Mucosa of rectum (tissue), 2 donors: ENCODE data around the gene HGFAC.

Experiments used
- H3K27ac ChIP-seq, 2 donors: one replicate each; pipeline ENCODE4 v1.7.0; 2013; ENCODE audit warnings: inconsistent platforms in 2 of 2, low read depth in 2 of 2, low read length in 2 of 2
- H3K27me3 ChIP-seq, 2 donors: one replicate each; pipeline ENCODE4 v1.7.0; 2013; ENCODE audit warnings: low read length in 2 of 2; ENCODE audit not compliant: control insufficient read depth in 2 of 2, insufficient read depth in 2 of 2
- H3K36me3 ChIP-seq, 2 donors: one replicate each; pipeline ENCODE4 v1.7.0; 2013; ENCODE audit warnings: low read length in 2 of 2; ENCODE audit not compliant: control insufficient read depth in 2 of 2, insufficient read depth in 2 of 2
- H3K4me1 ChIP-seq, 2 donors: one replicate each; pipeline ENCODE4 v1.7.0; 2013; ENCODE audit warnings: low read length in 2 of 2, mild to moderate bottlenecking in 1 of 2; ENCODE audit not compliant: control insufficient read depth in 2 of 2, insufficient read depth in 2 of 2
- H3K4me3 ChIP-seq, 2 donors: one replicate each; pipeline ENCODE4 v1.7.0; 2013; ENCODE audit warnings: low read length in 2 of 2
- H3K9ac ChIP-seq, 2 donors: one replicate each; pipeline ENCODE4 v1.7.0; 2013; ENCODE audit warnings: low read length in 2 of 2, low read depth in 1 of 2, mild to moderate bottlenecking in 1 of 2
- H3K9me3 ChIP-seq, 2 donors: one replicate each; pipeline ENCODE4 v1.7.0; 2013; ENCODE audit warnings: low read length in 2 of 2; ENCODE audit not compliant: control insufficient read depth in 2 of 2
- donor health status: healthy.
- donor health status: Normal muscosa, but diverticular disease.

Gene HGFAC

GRCh38 chr4:3475041-3475712 lies 33.4 kb downstream of the HGFAC start:
- Histone ChIP-seq H3K4me1 (peaks cover 0 to 3% of the 10 kb centered on the region in 2 donors), H3K27me3 (peaks cover 2 to 28% of the 10 kb centered on the region in 2 donors), H3K4me3 (no peak overlapping the region)

GRCh38 chr4:3475713-3476260 lies 34.0 kb downstream of the HGFAC start:
- Histone ChIP-seq H3K9ac (no peak overlapping the region), H3K9me3 (no peaks in the 10 kb centered on the region), H3K4me1 (peaks cover 0 to 3% of the 10 kb centered on the region in 2 donors), H3K27ac (no peak overlapping the region), H3K27me3 (peaks cover 3 to 27% of the 10 kb centered on the region in 2 donors), H3K36me3 (no peaks in the 10 kb centered on the region), H3K4me3 (no peak overlapping the region)

More at GRCh38 chr4:3475041-3475712, 33.4 kb downstream of the HGFAC start:
- Histone ChIP-seq H3K27ac (no peak overlapping the region), H3K36me3 (no peaks in the 10 kb centered on the region), H3K9me3 (no peaks in the 10 kb centered on the region), H3K9ac (no peak overlapping the region)

- Histone ChIP-seq H3K9me3 (no peaks in the 10 kb centered on the region), H3K4me1 (no peaks in the 10 kb centered on the region), H3K27me3 (peaks cover 6 to 23% of the 10 kb centered on the region in 2 donors)
These were observed 34.6 kb downstream of the HGFAC start for GRCh38 chr4:3476341-3476747.

GRCh38 chr4:3476936-3477749 lies 35.4 kb downstream of the HGFAC start:
- H3K36me3 ChIP-seq: no peaks in the 10 kb centered on the region
- H3K9me3 ChIP-seq: no peaks in the 10 kb centered on the region
- peaks cover 4 to 6% of the 10 kb centered on the region in 2 donors for H3K4me1 ChIP-seq
- no peak overlapping the region for H3K9ac ChIP-seq
- H3K4me3 ChIP-seq: no peak overlapping the region
- no peak overlapping the region for H3K27ac ChIP-seq
- H3K27me3 ChIP-seq: peaks cover 7 to 27% of the 10 kb centered on the region in 2 donors

More at GRCh38 chr4:3476341-3476747, 34.6 kb downstream of the HGFAC start:
- Histone ChIP-seq H3K4me3 (no peak overlapping the region), H3K27ac (no peak overlapping the region), H3K9ac (no peak overlapping the region), H3K36me3 (no peaks in the 10 kb centered on the region)

GRCh38 chr4:3477750-3478430 lies 36.1 kb downstream of the HGFAC start:
- H3K27me3 ChIP-seq: peaks cover 10 to 24% of the 10 kb centered on the region in 2 donors
- H3K36me3 ChIP-seq: no peaks in the 10 kb centered on the region
- H3K4me1 ChIP-seq: peaks cover 6% of the 10 kb centered on the region in 2 donors
- no peak overlapping the region for H3K9ac ChIP-seq
- H3K27ac ChIP-seq: no peak overlapping the region
- no peak overlapping the region for H3K4me3 ChIP-seq
- H3K9me3 ChIP-seq: no peaks in the 10 kb centered on the region

GRCh38 chr4:3478446-3479357 lies 36.9 kb downstream of the HGFAC start:
- peaks cover 6 to 11% of the 10 kb centered on the region in 2 donors for H3K4me1 ChIP-seq
- H3K27ac ChIP-seq: no peak overlapping the region
- peaks cover 10 to 26% of the 10 kb centered on the region in 2 donors for H3K27me3 ChIP-seq
- H3K36me3 ChIP-seq: no peaks in the 10 kb centered on the region
- no peaks in the 10 kb centered on the region for H3K9me3 ChIP-seq
- no peak overlapping the region for H3K9ac ChIP-seq
- H3K4me3 ChIP-seq: no peak overlapping the region

GRCh38 chr4:3479358-3480101 lies 37.8 kb downstream of the HGFAC start:
- H3K4me1 ChIP-seq: peaks cover 8 to 19% of the 10 kb centered on the region in 2 donors
- no peaks in the 10 kb centered on the region for H3K36me3 ChIP-seq
- H3K9ac ChIP-seq: no peak overlapping the region
- H3K9me3 ChIP-seq: no peaks in the 10 kb centered on the region
- H3K27me3 ChIP-seq: peaks cover 13 to 31% of the 10 kb centered on the region in 2 donors
- H3K4me3 ChIP-seq: no peak overlapping the region
- no peak overlapping the region for H3K27ac ChIP-seq

GRCh38 chr4:3480528-3481112 lies 38.9 kb downstream of the HGFAC start:
- Histone ChIP-seq H3K9ac (no peak overlapping the region), H3K4me1 (peaks cover 17 to 25% of the 10 kb centered on the region in 2 donors), H3K27ac (no peak overlapping the region), H3K36me3 (no peaks in the 10 kb centered on the region), H3K9me3 (no peaks in the 10 kb centered on the region), H3K27me3 (peaks cover 15 to 30% of the 10 kb centered on the region in 2 donors), H3K4me3 (no peak overlapping the region)
